Tibial artery (tissue), 4 donors: Measurements from ENCODE around the gene RBBP4.

Experiments
- DNase-seq, 2 donors: peaks; one replicate each; pipeline ENCODE4 v3.0.0-alpha.2; 2019
- H3K27ac ChIP-seq, 2 donors: fragments of 200-600 bp; sonication (generic) in 1 of 2; 1 replicate in 1 of 2; 2 replicates in 1 of 2; pipeline ENCODE4 v1.5.1; 2018 to 2019; ENCODE audit warnings: mild to moderate bottlenecking in 1 of 2
- H3K27me3 ChIP-seq, 2 donors: fragments of 200-600 bp; sonication (generic) in 1 of 2; one replicate each; pipeline versions ENCODE4 v1.5.1 to v1.6.0; 2016 to 2019
- H3K36me3 ChIP-seq, 3 donors: fragments of 200-600 bp; sonication (generic) in 2 of 3; one replicate each; pipeline ENCODE4 v1.5.1; 2016 to 2019; ENCODE audit warnings: mild to moderate bottlenecking in 2 of 3
- H3K4me1 ChIP-seq, 4 donors: fragments of 200-600 bp; sonication (generic) in 2 of 4; 1 replicate in 3 of 4; 2 replicates in 1 of 4; pipeline ENCODE4 v1.5.1; 2016 to 2019
- H3K4me3 ChIP-seq, 2 donors: fragments of 200-600 bp; sonication (generic) in 1 of 2; 1 replicate in 1 of 2; 2 replicates in 1 of 2; pipeline ENCODE4 v1.5.1; 2018 to 2019; ENCODE audit warnings: mild to moderate bottlenecking in 2 of 2
- H3K9me3 ChIP-seq, 3 donors: fragments of 200-600 bp; sonication (generic) in 1 of 3; one replicate each; pipeline ENCODE4 v1.5.1; 2016 to 2019
- intact Hi-C: fragments of 100-400 bp; cut with DNase I; formaldehyde crosslinking; loops from one replicate; pipeline ENCODE4 v1.15.0; 2023; ENCODE audit warnings: low total_unique reads
- TF ChIP-seq, protein P1 (sequence below), 2 experiments: fragments of 200-600 bp in 1 of 2; fragments of 450-650 bp in 1 of 2; IDR thresholded peaks; one replicate each; pipeline ENCODE4 v1.5.1; 2017 to 2019; ENCODE audit warnings: antibody characterized with exemption in 2 of 2, mild to moderate bottlenecking in 1 of 2, moderate library complexity in 1 of 2

Gene RBBP4

DNA sequence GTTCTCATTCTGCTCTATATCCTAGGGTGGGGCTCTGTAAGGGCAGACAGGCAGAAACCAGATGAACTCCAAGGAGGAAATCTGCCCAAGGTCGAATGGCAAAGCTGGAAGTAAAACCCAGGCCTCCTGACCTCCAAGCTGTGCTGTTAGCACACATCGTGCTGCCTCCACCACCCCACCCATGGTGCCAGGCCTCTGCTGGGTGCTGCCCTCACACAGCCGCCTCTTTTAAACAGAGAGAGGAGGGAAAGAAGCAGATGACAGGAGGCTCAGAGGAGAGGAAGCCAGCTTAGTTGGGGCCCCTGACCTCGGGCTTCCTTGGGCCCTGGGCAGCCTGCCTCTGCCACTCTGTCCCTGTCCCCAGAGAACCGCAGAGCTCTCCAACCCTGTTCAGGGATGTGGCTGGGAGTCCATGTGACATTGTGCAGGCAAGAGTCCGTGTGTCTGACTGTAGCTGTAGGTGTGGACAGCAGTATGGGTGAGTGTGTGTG is 50.5 kb downstream of the RBBP4 start:
- Histone ChIP-seq H3K4me1 (peaks cover 0 to 67% (median 38%) of the 10 kb centered on the region in 4 donors), H3K4me3 (peak overlapping the region; percentile 73), H3K36me3 (peaks cover 0 to 7% (median 0%) of the 10 kb centered on the region in 3 donors), H3K27ac (peak overlapping the region; percentile 95 to 98), H3K9me3 (no peaks in the 10 kb centered on the region), H3K27me3 (no peaks in the 10 kb centered on the region)
- DNase-seq, result peak; percentile 27 to 67
- TF ChIP-seq, protein P1, sequence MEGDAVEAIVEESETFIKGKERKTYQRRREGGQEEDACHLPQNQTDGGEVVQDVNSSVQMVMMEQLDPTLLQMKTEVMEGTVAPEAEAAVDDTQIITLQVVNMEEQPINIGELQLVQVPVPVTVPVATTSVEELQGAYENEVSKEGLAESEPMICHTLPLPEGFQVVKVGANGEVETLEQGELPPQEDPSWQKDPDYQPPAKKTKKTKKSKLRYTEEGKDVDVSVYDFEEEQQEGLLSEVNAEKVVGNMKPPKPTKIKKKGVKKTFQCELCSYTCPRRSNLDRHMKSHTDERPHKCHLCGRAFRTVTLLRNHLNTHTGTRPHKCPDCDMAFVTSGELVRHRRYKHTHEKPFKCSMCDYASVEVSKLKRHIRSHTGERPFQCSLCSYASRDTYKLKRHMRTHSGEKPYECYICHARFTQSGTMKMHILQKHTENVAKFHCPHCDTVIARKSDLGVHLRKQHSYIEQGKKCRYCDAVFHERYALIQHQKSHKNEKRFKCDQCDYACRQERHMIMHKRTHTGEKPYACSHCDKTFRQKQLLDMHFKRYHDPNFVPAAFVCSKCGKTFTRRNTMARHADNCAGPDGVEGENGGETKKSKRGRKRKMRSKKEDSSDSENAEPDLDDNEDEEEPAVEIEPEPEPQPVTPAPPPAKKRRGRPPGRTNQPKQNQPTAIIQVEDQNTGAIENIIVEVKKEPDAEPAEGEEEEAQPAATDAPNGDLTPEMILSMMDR (IDR thresholded peaks at IDR 0.05), result no peak
- intact Hi-C loops, result no loop called here

GRCh38 chr1:32701951-32702598 is 51.1 kb downstream of the RBBP4 start:
- DNase-seq, result peak; percentile 33 to 80

GRCh38 chr1:32702599-32703478 is 51.8 kb downstream of the RBBP4 start, which contains the start of gene SYNC:
SYNC (minus strand) TSS chr1:32702770; CDS start chr1:32702660, 110 bp downstream.
- peak within 1 kb of the TSS; percentile 73 for H3K4me3 ChIP-seq
- H3K27ac ChIP-seq, result peak within 1 kb of the TSS; percentile 95 to 98
- no peaks in the 10 kb centered on the region for H3K36me3 ChIP-seq
- H3K9me3 ChIP-seq, result no peaks in the 10 kb centered on the region
- intact Hi-C loops, result no loop called here
- peak; percentile 57 to 89 for DNase-seq
- H3K4me1 ChIP-seq, result peaks cover 0 to 74% (median 41%) of the 10 kb centered on the region in 4 donors
- no peaks in the 10 kb centered on the region for H3K27me3 ChIP-seq
- TF ChIP-seq, protein P1 (IDR thresholded peaks at IDR 0.05), result no peak

More at GRCh38 chr1:32701951-32702598, 51.1 kb downstream of the RBBP4 start:
- intact Hi-C loops, result no loop called here
- Histone ChIP-seq H3K9me3 (no peaks in the 10 kb centered on the region), H3K4me1 (peaks cover 0 to 73% (median 41%) of the 10 kb centered on the region in 4 donors), H3K27ac (peak overlapping the region; percentile 95 to 98), H3K4me3 (peak overlapping the region; percentile 73), H3K36me3 (peaks cover 0 to 1% (median 0%) of the 10 kb centered on the region in 3 donors), H3K27me3 (no peaks in the 10 kb centered on the region)
- TF ChIP-seq, protein P1 (IDR thresholded peaks at IDR 0.05), result no peak

GRCh38 chr1:32703479-32704291 is 52.7 kb downstream of the RBBP4 start:
- Histone ChIP-seq H3K4me3 (peak overlapping the region; percentile 73), H3K27me3 (no peaks in the 10 kb centered on the region), H3K27ac (peak overlapping the region; percentile 95 to 98), H3K4me1 (peaks cover 0 to 70% (median 41%) of the 10 kb centered on the region in 4 donors), H3K9me3 (no peaks in the 10 kb centered on the region), H3K36me3 (no peaks in the 10 kb centered on the region)
- DNase-seq, result peak; percentile 42 to 88
- intact Hi-C loops, result no loop called here
- TF ChIP-seq, protein P1 (IDR thresholded peaks at IDR 0.05), result no peak

DNA sequence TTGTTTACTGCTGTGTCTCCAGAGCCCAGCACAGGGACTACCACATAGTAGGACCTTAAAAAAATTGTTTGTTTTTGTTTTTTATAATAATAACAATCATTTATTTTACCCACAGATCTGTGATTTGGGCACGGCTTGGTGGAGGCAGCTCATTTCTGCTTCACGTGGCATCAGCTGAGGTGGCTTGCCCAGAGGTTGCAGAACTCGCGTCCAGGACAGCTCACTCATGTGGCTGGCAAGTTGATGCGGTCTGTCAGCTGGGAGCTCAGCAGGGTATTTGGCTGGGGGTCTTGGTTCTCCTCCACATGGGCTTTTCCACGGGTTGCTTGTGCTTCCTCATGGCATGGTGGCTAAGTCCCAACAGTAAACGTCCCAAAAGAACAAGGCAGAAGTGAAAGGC is 54.5 kb downstream of the RBBP4 start:
- Histone ChIP-seq H3K27ac (peak overlapping the region; percentile 43 to 98), H3K9me3 (no peaks in the 10 kb centered on the region), H3K36me3 (no peaks in the 10 kb centered on the region), H3K4me3 (no peak overlapping the region), H3K4me1 (peaks cover 0 to 60% (median 39%) of the 10 kb centered on the region in 4 donors), H3K27me3 (no peaks in the 10 kb centered on the region)
- TF ChIP-seq, protein P1 (IDR thresholded peaks at IDR 0.05), result no peak
- DNase-seq, result no peak
- intact Hi-C loops, result no loop called here
